Epithelial cell of proximal tubule (primary cell): ENCODE data around the gene MED22. TPM values are rescaled to one million over a fixed set of nuclear protein-coding genes. Genes with fewer than 3 reads are reported as not detected.

ENCODE experiments used
- DNase-seq: peaks from one replicate; pipeline ENCODE4 v3.0.0-alpha.2; 2011; ENCODE audit warnings: low read depth
- H3K4me3 ChIP-seq: 2 replicates; pipeline ENCODE4 v1.5.1; 2011; ENCODE audit warnings: low read depth, mild to moderate bottlenecking, low read length
- total RNA-seq: library from RNA; depleted of rRNA; stranded (reverse); fragments of >200 nt; gene quantifications from 2 replicates; pipeline ENCODE4 v1.2.3, GENCODE V29; 2015
- TF ChIP-seq, protein P1 (sequence below): conservative IDR thresholded peaks from 2 replicates; pipeline ENCODE4 v1.5.1; 2012; ENCODE audit warnings: low read depth, mild to moderate bottlenecking, low read length

Gene MED22
- total RNA-seq, 1 donor from 2014 or later, result 18.4 TPM

DNA sequence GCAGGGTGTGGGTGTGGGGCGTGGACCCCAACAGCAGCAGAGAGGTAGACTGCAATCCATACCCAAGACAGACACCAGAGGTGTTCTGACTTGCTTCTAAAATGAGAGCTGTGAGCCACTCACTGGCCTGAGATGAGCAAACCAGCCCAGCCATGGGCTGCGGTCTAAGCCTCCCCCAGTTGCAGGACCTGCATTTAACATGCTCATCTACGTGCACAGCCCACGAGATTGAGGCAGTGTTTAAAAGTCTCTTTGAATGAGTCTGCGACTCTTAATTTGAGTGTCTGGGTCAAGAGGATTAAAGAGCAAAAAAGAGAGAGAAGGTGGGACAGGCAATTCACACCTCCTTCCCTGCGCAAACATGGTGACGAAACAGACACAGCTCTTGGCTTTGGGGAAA is 22.0 kb upstream of the MED22 start:
- TF ChIP-seq, protein P1, sequence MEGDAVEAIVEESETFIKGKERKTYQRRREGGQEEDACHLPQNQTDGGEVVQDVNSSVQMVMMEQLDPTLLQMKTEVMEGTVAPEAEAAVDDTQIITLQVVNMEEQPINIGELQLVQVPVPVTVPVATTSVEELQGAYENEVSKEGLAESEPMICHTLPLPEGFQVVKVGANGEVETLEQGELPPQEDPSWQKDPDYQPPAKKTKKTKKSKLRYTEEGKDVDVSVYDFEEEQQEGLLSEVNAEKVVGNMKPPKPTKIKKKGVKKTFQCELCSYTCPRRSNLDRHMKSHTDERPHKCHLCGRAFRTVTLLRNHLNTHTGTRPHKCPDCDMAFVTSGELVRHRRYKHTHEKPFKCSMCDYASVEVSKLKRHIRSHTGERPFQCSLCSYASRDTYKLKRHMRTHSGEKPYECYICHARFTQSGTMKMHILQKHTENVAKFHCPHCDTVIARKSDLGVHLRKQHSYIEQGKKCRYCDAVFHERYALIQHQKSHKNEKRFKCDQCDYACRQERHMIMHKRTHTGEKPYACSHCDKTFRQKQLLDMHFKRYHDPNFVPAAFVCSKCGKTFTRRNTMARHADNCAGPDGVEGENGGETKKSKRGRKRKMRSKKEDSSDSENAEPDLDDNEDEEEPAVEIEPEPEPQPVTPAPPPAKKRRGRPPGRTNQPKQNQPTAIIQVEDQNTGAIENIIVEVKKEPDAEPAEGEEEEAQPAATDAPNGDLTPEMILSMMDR, result no peak

DNA sequence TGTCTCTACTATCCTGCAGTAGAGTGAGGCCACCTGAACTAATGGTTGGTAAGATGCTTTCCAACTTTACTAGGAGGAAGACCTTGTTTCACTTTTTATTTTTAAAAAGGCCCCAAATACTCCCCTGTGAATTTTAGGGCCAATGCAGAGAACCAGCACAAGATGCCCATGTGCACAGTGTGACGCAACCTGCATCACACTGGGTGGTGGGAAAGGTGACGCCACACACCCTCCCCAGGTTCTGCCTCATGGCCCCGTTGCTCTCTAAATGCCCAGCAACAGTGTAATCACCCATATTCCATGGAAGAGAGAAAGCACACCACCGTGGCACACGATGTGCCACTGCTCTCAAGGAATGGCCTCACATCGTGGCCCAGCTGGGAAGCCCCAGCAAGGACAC is 21.5 kb upstream of the MED22 start:
- H3K4me3 ChIP-seq, result no peak overlapping the region
- no peak for DNase-seq
- TF ChIP-seq, protein P1, result no peak

More for the DNA sequence above, 22.0 kb upstream of the MED22 start:
- DNase-seq, result no peak
- H3K4me3 ChIP-seq, result no peak overlapping the region

DNA sequence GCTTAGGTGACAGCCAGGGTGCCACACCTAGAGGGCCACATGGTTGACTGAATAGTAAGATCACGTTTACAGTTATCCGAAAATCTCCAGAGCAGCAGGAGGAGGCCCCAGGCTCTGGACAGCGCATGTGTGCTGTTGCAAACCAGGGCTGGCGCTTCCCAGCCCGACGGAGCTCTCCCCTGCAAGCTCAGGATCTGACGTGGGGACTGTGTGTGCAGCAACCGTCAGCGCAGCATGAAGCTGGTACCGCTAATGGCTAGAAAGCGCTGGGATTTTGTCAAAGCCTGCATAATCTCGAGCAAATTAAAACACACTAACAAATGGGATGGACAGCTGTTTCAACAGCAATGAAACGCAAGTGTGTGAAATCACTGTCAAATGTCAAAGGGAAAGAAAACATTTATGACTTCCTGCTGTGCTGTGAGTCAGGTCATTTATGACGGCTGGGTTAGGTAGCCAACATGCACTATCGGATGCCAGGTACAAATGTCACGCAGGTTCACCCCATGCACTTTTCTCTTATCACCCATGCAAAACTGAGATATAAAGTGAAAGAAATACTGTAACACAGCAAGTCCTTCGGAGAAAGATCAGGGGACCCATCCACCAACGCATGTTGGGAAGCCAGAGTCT is 20.4 kb upstream of the MED22 start:
- DNase-seq, result no peak
- TF ChIP-seq, protein P1, result no peak
- H3K4me3 ChIP-seq, result no peak overlapping the region

DNA sequence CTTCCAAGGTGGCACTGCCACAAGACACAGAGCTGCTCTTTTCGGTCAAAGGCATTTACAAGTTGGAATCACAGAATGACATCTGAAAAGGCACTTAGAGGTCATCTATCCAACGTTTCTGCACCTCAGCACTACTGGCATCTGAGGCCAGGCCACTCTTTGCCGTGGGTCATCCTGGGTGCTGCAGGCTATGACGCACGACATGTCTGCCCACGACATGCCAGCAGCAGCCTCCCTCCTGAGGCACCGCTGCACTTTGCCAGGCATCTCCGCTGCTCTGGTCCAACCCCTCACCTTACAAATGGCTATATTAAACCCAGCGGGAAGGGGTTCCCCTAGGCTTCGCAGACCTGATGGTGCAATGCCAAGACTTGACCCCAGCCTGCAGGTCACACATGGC is 19.8 kb upstream of the MED22 start:
- TF ChIP-seq, protein P1, result no peak
- H3K4me3 ChIP-seq, result no peak overlapping the region
- DNase-seq, result no peak

DNA sequence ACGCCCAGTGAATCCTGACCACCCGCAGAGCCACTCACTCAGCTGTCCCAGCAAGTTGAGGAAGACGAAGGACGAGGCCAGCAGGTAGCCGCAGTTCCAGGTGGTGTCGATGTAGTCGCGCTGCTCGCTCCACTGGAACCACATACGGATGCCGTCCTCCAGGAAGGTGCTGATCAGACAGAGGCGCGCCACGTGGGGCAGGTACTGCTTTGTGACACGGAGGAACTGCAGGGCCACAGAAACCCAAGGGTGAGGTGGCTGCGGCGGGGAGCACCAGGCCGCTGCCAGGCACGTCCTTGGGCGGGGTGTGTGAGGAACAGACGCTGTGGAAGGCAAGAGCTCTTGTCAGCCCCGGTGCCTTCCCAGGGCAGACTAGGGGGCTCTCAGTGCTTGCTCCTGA is 19.3 kb upstream of the MED22 start:
- no peak overlapping the region for H3K4me3 ChIP-seq
- TF ChIP-seq, protein P1, result no peak
- DNase-seq, result no peak

DNA sequence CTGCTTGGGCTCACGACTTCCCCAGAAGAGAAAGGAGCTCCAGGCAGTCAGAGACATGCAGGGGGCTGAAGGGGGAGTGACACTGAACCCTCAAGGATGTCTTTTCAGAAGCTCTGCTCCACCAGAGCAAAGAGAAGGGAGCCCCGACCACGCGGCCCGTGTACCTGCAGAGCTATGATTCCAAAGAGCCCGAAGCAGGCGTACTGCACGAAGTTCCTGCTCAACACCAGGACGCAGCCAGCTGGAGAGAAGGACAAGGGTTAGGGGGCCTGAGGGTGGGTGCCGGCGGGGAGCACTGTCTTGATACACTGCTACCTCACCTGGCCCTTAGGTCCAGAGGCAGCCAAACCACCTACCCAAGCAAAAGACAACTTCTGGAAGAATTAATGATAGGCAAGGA is 18.5 kb upstream of the MED22 start:
- TF ChIP-seq, protein P1, result no peak

DNA sequence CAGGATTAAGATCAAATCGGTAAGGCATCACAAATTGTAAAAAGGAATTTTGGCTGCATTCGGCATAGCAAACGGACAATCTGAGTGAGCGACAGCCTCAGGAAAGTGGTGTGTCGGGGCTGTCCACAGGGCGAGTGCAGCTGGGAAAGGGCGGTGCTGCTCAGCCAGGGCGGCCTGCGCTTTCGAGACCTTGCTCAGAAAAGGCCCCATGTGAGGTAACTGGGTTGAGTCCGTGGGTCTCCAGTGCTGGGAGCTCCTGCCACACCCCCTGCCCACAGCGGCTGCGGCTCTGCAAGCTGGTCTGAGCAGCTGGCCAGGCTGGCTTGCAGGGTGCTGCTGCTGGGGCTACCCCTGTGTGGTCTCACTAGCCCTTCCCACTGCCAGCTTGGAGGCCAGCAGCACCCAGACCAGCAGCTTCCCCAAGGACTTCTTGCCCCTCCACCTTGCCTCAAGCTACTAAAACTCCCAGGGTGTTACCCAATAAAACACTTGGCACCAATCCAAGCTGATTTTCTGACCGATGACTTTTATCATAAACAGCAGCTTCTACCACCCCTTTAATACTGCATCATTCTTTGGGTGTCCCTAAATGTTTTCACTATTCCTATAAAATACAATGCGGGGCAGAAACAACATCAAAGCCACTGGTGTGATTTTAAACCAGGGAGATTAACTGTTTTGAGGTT is 14.6 kb upstream of the MED22 start:
- DNase-seq, result no peak
- TF ChIP-seq, protein P1, result no peak
- H3K4me3 ChIP-seq, result no peak overlapping the region

More for the DNA sequence above, 18.5 kb upstream of the MED22 start:
- no peak overlapping the region for H3K4me3 ChIP-seq
- no peak for DNase-seq
